Caco-2 (cell line): ENCODE data around the gene RAB3IL1. TPM values are rescaled to one million over a fixed set of nuclear protein-coding genes. Genes with fewer than 3 reads are reported as not detected.

Experiments
- BruUV-seq: library from RNA; stranded (reverse); fragments of 400-500 nt; replicated peaks from 2 replicates; lab custom pipeline; 2021; lab: Mats Ljungman, UMichigan
- CTCF ChIA-PET: fragments of 300-600 bp; sonication (Branson Sonifier 250); formaldehyde crosslinking; loops from one replicate; lab custom pipeline; 2022; ENCODE audit warnings: antibody characterized with exemption; lab: Charles Lee
- POLR2A ChIA-PET: fragments of 300-600 bp; sonication (Branson Sonifier 250); formaldehyde crosslinking; loops from one replicate; lab custom pipeline; 2022; ENCODE audit warnings: antibody characterized with exemption; lab: Charles Lee
- DNase-seq, 2 experiments: peaks; one replicate each; pipeline versions ENCODE4 v3.0.0 to v3.0.0-alpha.2; 2020 to 2022
- H3K27me3 ChIP-seq: replicated peaks from 2 replicates; pipeline ENCODE4 v1.6.0; 2011; ENCODE audit warnings: low read length; ENCODE audit not compliant: control insufficient read depth, insufficient read depth
- H3K36me3 ChIP-seq: 2 replicates; pipeline ENCODE4 v1.5.1; 2011; ENCODE audit warnings: low read length; ENCODE audit not compliant: control insufficient read depth, insufficient read depth
- H3K4me1 ChIP-seq: fragments of 250-450 bp; sonication (Bioruptor Pico); 2 replicates; pipeline ENCODE4 v1.5.1; 2020; ENCODE audit warnings: mild to moderate bottlenecking
- H3K4me3 ChIP-seq: 2 replicates; pipeline ENCODE4 v1.5.1; 2011; ENCODE audit warnings: low read depth, mild to moderate bottlenecking, control low read depth, low read length
- H3K9me3 ChIP-seq: fragments of 250-450 bp; sonication (Bioruptor Pico); 2 replicates; pipeline ENCODE4 v1.5.1; 2020; ENCODE audit warnings: mild to moderate bottlenecking, moderate library complexity
- H3K27ac Mint-ChIP-seq: one replicate; pipeline ENCODE4 v1.8.0; 2022; ENCODE audit warnings: mixed read lengths; ENCODE audit not compliant: unreplicated experiment
- H3K27me3 Mint-ChIP-seq: one replicate; pipeline ENCODE4 v1.8.0; 2022; ENCODE audit warnings: mixed read lengths; ENCODE audit not compliant: insufficient read depth, unreplicated experiment
- H3K36me3 Mint-ChIP-seq: one replicate; pipeline ENCODE4 v1.8.0; 2022; ENCODE audit warnings: mild to moderate bottlenecking, mixed read lengths; ENCODE audit not compliant: insufficient read depth, unreplicated experiment
- H3K4me1 Mint-ChIP-seq: one replicate; pipeline ENCODE4 v1.8.0; 2022; ENCODE audit warnings: low read depth, mixed read lengths; ENCODE audit not compliant: unreplicated experiment
- H3K4me3 Mint-ChIP-seq: one replicate; pipeline ENCODE4 v1.8.0; 2022; ENCODE audit warnings: mild to moderate bottlenecking, moderate library complexity, mixed read lengths; ENCODE audit not compliant: unreplicated experiment
- H3K9me3 Mint-ChIP-seq: one replicate; pipeline ENCODE4 v1.8.0; 2022; ENCODE audit warnings: mixed read lengths; ENCODE audit not compliant: unreplicated experiment
- intact Hi-C: fragments of 100-400 bp; cut with micrococcal nuclease; formaldehyde crosslinking; loops from one replicate; pipeline ENCODE4 v1.10.0; 2022; ENCODE audit not compliant: unreplicated experiment
- total RNA-seq: library from RNA; stranded (reverse); gene quantifications from 2 replicates; pipeline ENCODE4 v1.2.3, GENCODE V29; 2022
- TF ChIP-seq, protein P1 (sequence below), 2 experiments: fragments of 200-600 bp in 1 of 2; IDR thresholded peaks; 1 replicate in 1 of 2; 2 replicates in 1 of 2; pipeline versions ENCODE4 v1.5.1 to v1.8.0; 2011 to 2022; ENCODE audit warnings: antibody characterized with exemption in 1 of 2, control low read depth in 1 of 2, inconsistent platforms in 1 of 2, low read depth in 1 of 2, low read length in 1 of 2, mild to moderate bottlenecking in 1 of 2, moderate library complexity in 1 of 2; ENCODE audit not compliant: insufficient read depth in 1 of 2, severe bottlenecking in 1 of 2, unreplicated experiment in 1 of 2

The RAB3IL1 gene
- total RNA-seq, 1 experiment from 2014 or later, result 10.6 TPM

- Mint-ChIP-seq H3K36me3 (no peaks in the 10 kb centered on the region), H3K27ac (no peak overlapping the region), H3K9me3 (no peaks in the 10 kb centered on the region), H3K4me1 (peaks cover under 1% of the 10 kb centered on the region), H3K27me3 (no peaks in the 10 kb centered on the region), H3K4me3 (no peak overlapping the region)
- Histone ChIP-seq H3K4me1 (no peaks in the 10 kb centered on the region; the same call in 1 of the 2 replicates), H3K27me3 (no peaks in the 10 kb centered on the region), H3K9me3 (no peaks in the 10 kb centered on the region), H3K4me3 (no peak overlapping the region), H3K36me3 (no peaks in the 10 kb centered on the region)
- CTCF ChIA-PET, result interaction anchor here (1.0 kb wide), 1 partner anchor 121 kb away, joined by 5 read pairs; no protein-coding TSS in a partner anchor
- intact Hi-C loops, result loop anchor here (10.0 kb wide), 1 partner anchor 878 kb away; no protein-coding TSS in a partner anchor
- POLR2A ChIA-PET, result no interaction called here
- TF ChIP-seq, protein P1, sequence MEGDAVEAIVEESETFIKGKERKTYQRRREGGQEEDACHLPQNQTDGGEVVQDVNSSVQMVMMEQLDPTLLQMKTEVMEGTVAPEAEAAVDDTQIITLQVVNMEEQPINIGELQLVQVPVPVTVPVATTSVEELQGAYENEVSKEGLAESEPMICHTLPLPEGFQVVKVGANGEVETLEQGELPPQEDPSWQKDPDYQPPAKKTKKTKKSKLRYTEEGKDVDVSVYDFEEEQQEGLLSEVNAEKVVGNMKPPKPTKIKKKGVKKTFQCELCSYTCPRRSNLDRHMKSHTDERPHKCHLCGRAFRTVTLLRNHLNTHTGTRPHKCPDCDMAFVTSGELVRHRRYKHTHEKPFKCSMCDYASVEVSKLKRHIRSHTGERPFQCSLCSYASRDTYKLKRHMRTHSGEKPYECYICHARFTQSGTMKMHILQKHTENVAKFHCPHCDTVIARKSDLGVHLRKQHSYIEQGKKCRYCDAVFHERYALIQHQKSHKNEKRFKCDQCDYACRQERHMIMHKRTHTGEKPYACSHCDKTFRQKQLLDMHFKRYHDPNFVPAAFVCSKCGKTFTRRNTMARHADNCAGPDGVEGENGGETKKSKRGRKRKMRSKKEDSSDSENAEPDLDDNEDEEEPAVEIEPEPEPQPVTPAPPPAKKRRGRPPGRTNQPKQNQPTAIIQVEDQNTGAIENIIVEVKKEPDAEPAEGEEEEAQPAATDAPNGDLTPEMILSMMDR (IDR thresholded peaks at IDR 0.05; ENCODE audit: insufficient read depth in 1 of 2, low read depth in 1 of 2, low read length in 1 of 2, severe bottlenecking in 1 of 2, unreplicated experiment in 1 of 2), result no peak
- DNase-seq, result peak in 1 of 2 experiments; percentile 1
- BruUV-seq, result no TSS peak
These were observed 4.9 kb downstream of the RAB3IL1 start for GRCh38 chr11:61912530-61912898.

- ChIA-PET CTCF (no interaction called here), POLR2A (no interaction called here)
- Mint-ChIP-seq H3K4me1 (no peaks in the 10 kb centered on the region), H3K4me3 (no peak overlapping the region), H3K36me3 (no peaks in the 10 kb centered on the region), H3K27me3 (no peaks in the 10 kb centered on the region), H3K27ac (no peak overlapping the region), H3K9me3 (no peaks in the 10 kb centered on the region)
- Histone ChIP-seq H3K4me1 (no peaks in the 10 kb centered on the region; the same call in 1 of the 2 replicates), H3K4me3 (no peak overlapping the region), H3K36me3 (no peaks in the 10 kb centered on the region), H3K9me3 (no peaks in the 10 kb centered on the region), H3K27me3 (no peaks in the 10 kb centered on the region)
- intact Hi-C loops, result loop anchor here (10.0 kb wide), 1 partner anchor 877 kb away; no protein-coding TSS in a partner anchor
- BruUV-seq, result no TSS peak
- TF ChIP-seq, protein P1 (IDR thresholded peaks at IDR 0.05; ENCODE audit: insufficient read depth in 1 of 2, low read depth in 1 of 2, low read length in 1 of 2, severe bottlenecking in 1 of 2, unreplicated experiment in 1 of 2), result no peak
- peak in 1 of 2 experiments; percentile 19 for DNase-seq
These were observed 5.5 kb downstream of the RAB3IL1 start for GRCh38 chr11:61911701-61912529.

- no peaks in the 10 kb centered on the region for H3K27me3 ChIP-seq
- intact Hi-C loops, result loop anchor here (10.0 kb wide), 1 partner anchor 876 kb away; no protein-coding TSS in a partner anchor
- Mint-ChIP-seq H3K27me3 (no peaks in the 10 kb centered on the region), H3K9me3 (no peaks in the 10 kb centered on the region), H3K4me3 (no peak overlapping the region), H3K27ac (no peak overlapping the region), H3K36me3 (no peaks in the 10 kb centered on the region), H3K4me1 (no peaks in the 10 kb centered on the region)
- DNase-seq, result peak in 1 of 2 experiments; percentile 19
- no peaks in the 10 kb centered on the region for H3K9me3 ChIP-seq
- CTCF ChIA-PET, result no interaction called here
- H3K36me3 ChIP-seq, result no peaks in the 10 kb centered on the region
- no peak overlapping the region for H3K4me3 ChIP-seq
- no peaks in the 10 kb centered on the region for H3K4me1 ChIP-seq
- POLR2A ChIA-PET, result no interaction called here
- no TSS peak for BruUV-seq
- TF ChIP-seq, protein P1 (IDR thresholded peaks at IDR 0.05; ENCODE audit: insufficient read depth in 1 of 2, low read depth in 1 of 2, low read length in 1 of 2, severe bottlenecking in 1 of 2, unreplicated experiment in 1 of 2), result no peak
These were observed 6.2 kb downstream of the RAB3IL1 start for GRCh38 chr11:61911128-61911700.
